Measurements from ENCODE around the gene RBCK1.

RBCK1 gene

DNA sequence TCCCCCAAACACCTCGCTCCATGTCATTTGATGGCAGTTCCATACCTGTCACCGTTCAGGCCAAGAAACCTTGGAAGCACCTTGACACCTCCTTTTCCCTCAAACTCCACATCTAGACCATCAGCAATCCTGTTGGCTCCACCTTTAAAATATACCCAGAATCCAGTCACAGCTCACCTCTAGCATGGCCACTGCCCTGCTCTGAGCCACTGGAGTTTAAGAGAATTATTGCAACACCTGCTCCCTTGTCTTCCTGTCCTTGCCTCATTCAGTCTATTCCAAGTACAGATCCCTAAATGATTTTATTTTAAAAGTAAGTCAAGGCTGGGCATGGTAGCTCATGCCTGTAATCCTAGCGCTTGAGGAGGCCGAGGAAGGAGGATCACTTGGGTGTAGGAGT, 39.2 kb upstream of the RBCK1 start:
- Histone ChIP-seq H3K79me2 (ENCODE audit: insufficient read depth, low read length) (no peaks in the 10 kb centered on the region), H3K4me3 (ENCODE audit: low read depth, low read length, poor library complexity, severe bottlenecking) (no peak overlapping the region), H3K9me2 (ENCODE audit: low read depth, low read length) (no peaks in the 10 kb centered on the region), H3K36me3 (ENCODE audit: insufficient read depth, low read length) (no peaks in the 10 kb centered on the region), H3K9me3 (ENCODE audit: low read length) (no peaks in the 10 kb centered on the region), H3K4me1 (ENCODE audit: insufficient read depth, low read length, severe bottlenecking) (no peaks in the 10 kb centered on the region), H3K27ac (ENCODE audit: low read depth, low read length, poor library complexity, severe bottlenecking) (no peak overlapping the region), H2AFZ (ENCODE audit: low read length) (no peak overlapping the region), H3K4me2 (ENCODE audit: low read length) (no peak overlapping the region), H4K20me1 (ENCODE audit: insufficient read depth, low read length) (no peaks in the 10 kb centered on the region), H3K27me3 (ENCODE audit: insufficient read depth, low read length) (no peaks in the 10 kb centered on the region), H3F3A (ENCODE audit: insufficient read depth, low read length) (no peaks in the 10 kb centered on the region), H3K9ac (ENCODE audit: low read length) (no peak overlapping the region)
- TF ChIP-seq, protein P1, sequence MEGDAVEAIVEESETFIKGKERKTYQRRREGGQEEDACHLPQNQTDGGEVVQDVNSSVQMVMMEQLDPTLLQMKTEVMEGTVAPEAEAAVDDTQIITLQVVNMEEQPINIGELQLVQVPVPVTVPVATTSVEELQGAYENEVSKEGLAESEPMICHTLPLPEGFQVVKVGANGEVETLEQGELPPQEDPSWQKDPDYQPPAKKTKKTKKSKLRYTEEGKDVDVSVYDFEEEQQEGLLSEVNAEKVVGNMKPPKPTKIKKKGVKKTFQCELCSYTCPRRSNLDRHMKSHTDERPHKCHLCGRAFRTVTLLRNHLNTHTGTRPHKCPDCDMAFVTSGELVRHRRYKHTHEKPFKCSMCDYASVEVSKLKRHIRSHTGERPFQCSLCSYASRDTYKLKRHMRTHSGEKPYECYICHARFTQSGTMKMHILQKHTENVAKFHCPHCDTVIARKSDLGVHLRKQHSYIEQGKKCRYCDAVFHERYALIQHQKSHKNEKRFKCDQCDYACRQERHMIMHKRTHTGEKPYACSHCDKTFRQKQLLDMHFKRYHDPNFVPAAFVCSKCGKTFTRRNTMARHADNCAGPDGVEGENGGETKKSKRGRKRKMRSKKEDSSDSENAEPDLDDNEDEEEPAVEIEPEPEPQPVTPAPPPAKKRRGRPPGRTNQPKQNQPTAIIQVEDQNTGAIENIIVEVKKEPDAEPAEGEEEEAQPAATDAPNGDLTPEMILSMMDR (IDR thresholded peaks at IDR 0.05; ENCODE audit: low read length), result no peak
- no peak for TF ChIP-seq EZH2 (IDR thresholded peaks at IDR 0.05; ENCODE audit: borderline replicate concordance, low read length)

DNA sequence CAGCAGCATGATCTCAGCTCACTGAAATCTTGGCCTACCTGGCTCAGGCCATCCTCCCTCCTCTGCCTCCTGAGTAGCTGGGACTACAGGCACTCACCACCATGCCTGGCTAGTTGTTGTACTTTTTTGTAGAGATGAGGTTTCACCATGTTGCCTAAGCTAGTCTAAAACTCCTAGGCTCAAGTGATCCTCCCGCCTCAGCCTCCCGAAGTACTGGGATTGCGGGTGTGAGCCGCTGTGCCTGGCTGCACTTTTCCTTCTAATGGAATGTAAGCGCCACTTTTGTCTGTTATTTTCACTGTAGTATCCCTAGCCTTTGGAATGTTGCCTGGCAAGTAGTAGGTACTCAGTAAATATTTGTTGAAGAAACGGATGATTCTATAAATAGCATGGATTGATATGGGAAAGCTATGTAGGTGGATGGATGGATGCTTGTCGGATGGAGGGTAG, 37.9 kb upstream of the RBCK1 start:
- TF ChIP-seq, protein P1 (IDR thresholded peaks at IDR 0.05; ENCODE audit: low read length), result no peak
- no peak for TF ChIP-seq EZH2 (IDR thresholded peaks at IDR 0.05; ENCODE audit: borderline replicate concordance, low read length)
- H3K4me3 ChIP-seq (ENCODE audit: low read depth, low read length, poor library complexity, severe bottlenecking), result no peak overlapping the region
- H3K36me3 ChIP-seq (ENCODE audit: insufficient read depth, low read length), result no peaks in the 10 kb centered on the region
- H3F3A ChIP-seq (ENCODE audit: insufficient read depth, low read length), result no peaks in the 10 kb centered on the region
- no peaks in the 10 kb centered on the region for H3K9me3 ChIP-seq (ENCODE audit: low read length)
- H3K27me3 ChIP-seq (ENCODE audit: insufficient read depth, low read length), result no peaks in the 10 kb centered on the region
- no peaks in the 10 kb centered on the region for H3K4me1 ChIP-seq (ENCODE audit: insufficient read depth, low read length, severe bottlenecking)
- H4K20me1 ChIP-seq (ENCODE audit: insufficient read depth, low read length), result no peaks in the 10 kb centered on the region
- no peaks in the 10 kb centered on the region for H3K79me2 ChIP-seq (ENCODE audit: insufficient read depth, low read length)
- no peaks in the 10 kb centered on the region for H3K9me2 ChIP-seq (ENCODE audit: low read depth, low read length)
- H3K9ac ChIP-seq (ENCODE audit: low read length), result no peak overlapping the region
- no peak overlapping the region for H3K27ac ChIP-seq (ENCODE audit: low read depth, low read length, poor library complexity, severe bottlenecking)
- no peak overlapping the region for H2AFZ ChIP-seq (ENCODE audit: low read length)
- H3K4me2 ChIP-seq (ENCODE audit: low read length), result no peak overlapping the region

DNA sequence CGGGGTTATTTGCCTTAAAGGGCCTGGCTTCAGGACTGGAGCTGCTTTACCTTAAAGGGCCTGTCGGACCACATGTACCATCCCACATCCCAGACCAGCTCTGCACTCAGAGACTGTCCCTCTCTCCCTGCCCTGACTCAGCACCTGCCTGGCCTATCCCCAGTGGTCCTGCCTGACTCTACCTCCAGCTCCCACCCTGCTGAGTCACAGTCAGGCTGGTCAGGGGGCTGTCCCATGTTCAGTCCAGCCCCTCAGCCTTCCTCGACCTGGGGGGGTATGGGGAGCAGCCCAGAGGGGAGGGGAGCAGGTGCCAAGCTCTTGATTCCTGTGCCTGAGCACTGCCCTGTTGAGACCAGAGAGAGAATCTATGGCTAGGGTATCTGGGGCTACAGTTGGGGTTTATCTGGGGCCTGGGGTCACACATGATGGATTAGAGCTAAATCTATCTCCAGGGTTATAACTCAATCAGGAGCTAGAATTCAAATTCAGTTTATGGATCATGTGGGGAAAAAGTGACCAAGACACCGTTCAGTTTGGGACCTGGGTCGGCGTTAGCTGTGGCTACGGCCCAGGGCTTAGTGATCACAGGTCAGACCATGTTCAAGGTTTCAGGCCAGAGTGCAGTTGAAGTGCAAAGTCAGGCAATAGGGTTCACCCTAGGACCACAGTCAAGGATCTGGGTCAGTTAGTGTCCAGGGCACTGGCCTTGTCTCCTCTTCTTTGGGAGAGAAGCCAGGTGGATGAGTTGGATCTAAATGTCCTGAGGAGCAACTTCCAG, 36.9 kb upstream of the RBCK1 start:
- Histone ChIP-seq H3K4me2 (ENCODE audit: low read length) (no peak overlapping the region), H2AFZ (ENCODE audit: low read length) (no peak overlapping the region), H3K27ac (ENCODE audit: low read depth, low read length, poor library complexity, severe bottlenecking) (no peak overlapping the region), H3K9ac (ENCODE audit: low read length) (no peak overlapping the region), H3K79me2 (ENCODE audit: insufficient read depth, low read length) (no peaks in the 10 kb centered on the region), H3K9me2 (ENCODE audit: low read depth, low read length) (no peaks in the 10 kb centered on the region), H3F3A (ENCODE audit: insufficient read depth, low read length) (no peaks in the 10 kb centered on the region), H3K27me3 (ENCODE audit: insufficient read depth, low read length) (no peaks in the 10 kb centered on the region), H3K4me3 (ENCODE audit: low read depth, low read length, poor library complexity, severe bottlenecking) (no peak overlapping the region), H3K36me3 (ENCODE audit: insufficient read depth, low read length) (no peaks in the 10 kb centered on the region), H4K20me1 (ENCODE audit: insufficient read depth, low read length) (no peaks in the 10 kb centered on the region), H3K9me3 (ENCODE audit: low read length) (no peaks in the 10 kb centered on the region), H3K4me1 (ENCODE audit: insufficient read depth, low read length, severe bottlenecking) (no peaks in the 10 kb centered on the region)
- no peak for TF ChIP-seq EZH2 (IDR thresholded peaks at IDR 0.05; ENCODE audit: borderline replicate concordance, low read length)
- TF ChIP-seq, protein P1 (IDR thresholded peaks at IDR 0.05; ENCODE audit: low read length), result no peak
